Activated T-cell treated with anti-CD3 and anti-CD28 coated beads for 4 hours (primary cell): ENCODE results near the gene FGF14.
"Not testable (repeated sequence)": the region's sequence is repeated elsewhere in the genome, so short reads cannot be mapped to it uniquely, and the experiment has no call there.

Source experiments
- DNase-seq: peaks from one replicate; pipeline ENCODE4 v3.0.0-alpha.2; 2020

The FGF14 gene

DNA sequence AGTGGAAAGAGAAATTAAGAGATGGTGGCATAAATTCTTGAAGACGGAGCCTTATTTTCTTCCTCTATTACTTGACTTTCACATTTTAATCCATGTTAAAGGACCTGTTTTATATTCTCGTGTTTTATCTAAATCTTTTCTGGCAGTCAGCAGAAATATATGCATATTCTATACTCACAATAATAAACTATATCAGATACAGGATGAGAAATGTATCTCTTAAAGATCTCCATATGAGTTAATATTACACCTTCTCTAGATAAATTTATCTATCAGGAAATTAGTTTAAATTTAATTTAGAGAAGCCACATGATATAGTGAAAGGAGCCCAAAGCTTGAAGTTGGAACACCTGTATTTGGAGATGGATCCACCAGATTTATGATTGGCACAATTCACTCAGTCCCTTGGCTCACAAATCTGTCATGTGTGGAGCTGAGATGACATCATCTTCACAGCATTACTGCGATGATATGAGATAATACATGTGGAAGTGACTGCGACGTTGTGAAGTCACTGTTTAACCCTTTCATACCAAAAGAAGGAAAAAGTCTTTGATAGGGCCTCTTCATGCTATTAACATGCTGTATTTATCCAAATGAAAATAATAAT is 216.4 kb downstream of the FGF14 start:
- no peak for DNase-seq

DNA sequence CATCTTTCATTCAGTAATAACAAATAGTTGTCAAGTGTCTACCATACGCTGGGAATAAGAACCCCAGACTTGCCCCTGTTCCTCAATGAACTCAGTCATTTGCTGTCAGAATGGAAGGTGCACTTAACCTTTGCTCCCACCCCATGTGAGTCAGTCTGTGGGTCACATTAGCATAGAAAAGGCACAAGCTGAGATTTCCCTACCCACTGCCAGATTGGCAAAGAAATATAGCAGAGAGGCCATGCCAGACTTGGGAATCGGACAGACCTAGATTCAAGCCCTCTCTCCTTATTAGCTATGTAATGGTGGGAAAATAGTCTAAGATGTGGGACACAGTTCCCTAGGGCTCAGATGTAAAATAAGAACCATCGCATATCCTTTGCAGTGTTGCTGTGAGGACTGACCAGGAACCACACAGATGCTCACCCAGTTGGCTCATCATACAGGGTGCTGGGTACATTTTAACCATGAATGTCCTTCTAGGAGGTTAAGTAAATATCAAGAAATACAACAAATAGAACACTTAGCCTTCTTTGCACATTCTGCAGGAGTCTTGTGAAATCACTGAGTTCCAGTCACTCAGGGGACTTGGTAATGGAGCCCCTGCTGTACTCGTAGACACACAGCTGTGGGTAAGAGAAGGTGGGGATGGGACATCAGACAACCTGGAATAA is 218.2 kb downstream of the FGF14 start:
- no peak for DNase-seq

DNA sequence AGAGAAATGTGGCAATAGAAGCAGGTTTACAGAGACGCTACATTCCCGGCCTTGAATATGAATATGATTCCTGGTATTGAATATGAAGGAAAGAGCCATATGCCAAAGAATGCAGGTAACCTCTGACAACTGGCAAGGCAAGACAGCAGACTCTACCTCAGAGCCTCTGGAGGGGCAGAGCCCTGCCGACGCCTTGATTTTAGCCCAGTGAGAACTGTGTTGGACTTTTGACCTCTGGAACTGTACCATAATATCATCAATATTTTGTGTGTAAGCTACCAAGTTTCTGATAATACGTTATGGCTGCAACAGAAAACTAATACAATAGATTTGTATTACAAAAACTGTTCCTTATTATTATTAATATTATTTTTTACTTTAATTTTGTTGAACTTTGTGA is 219.7 kb downstream of the FGF14 start:
- no peak for DNase-seq

DNA sequence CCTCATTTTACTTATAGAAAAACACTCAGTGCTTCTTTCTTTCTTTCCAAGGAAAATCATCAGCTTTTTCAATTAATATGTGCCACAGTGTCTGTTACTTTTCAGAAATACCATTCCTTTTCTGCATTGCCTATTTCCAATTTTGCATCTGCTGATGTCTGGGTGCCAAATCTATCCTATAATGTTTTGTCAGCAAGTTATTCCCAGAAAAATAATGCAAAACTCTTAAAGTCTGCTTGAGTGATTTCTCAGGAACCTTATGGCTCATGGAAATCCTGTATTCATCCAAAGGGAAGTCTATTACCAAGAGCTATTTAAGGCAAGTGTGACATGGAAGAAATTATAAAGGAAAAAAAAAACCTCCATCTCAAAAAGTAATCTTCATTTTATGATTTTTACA is 224.4 kb downstream of the FGF14 start:
- no peak for DNase-seq

DNA sequence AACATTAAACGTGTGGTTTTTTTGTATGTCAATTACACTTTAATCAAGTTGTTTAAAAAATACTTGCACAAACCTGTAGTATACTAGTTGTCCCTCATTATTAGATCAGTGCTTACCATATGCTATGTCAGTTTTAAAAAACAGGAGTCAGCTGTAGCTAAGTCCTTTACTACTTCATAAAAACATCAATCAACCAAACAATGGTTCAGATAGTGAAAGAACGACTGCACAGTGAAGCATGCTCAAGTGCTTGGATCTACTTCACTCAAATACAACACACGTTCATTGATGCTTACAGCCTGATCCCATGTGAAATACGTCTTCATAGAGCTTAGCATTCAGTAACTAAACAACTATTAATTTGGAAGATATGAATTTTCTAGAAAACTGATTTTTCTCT is 225.0 kb downstream of the FGF14 start:
- no peak for DNase-seq

DNA sequence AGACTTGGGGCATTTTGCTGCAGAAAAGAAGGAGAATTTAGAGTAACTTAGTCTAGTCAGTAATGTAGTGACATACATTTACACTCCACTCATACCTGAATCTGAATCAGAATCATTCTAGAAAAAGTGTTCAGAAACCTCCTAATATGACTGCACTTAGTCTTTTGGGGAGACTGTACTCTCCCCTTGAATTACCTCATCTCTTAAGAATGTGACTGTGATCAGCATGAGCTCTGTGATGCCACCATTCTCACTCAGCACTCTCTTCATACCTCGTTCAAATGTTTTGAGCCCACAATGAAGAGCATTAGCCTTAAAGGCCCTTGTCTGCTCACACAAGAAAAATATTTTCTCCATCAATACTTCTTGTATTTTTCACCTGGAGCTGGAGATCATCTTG is 229.4 kb downstream of the FGF14 start:
- DNase-seq = no peak

DNA sequence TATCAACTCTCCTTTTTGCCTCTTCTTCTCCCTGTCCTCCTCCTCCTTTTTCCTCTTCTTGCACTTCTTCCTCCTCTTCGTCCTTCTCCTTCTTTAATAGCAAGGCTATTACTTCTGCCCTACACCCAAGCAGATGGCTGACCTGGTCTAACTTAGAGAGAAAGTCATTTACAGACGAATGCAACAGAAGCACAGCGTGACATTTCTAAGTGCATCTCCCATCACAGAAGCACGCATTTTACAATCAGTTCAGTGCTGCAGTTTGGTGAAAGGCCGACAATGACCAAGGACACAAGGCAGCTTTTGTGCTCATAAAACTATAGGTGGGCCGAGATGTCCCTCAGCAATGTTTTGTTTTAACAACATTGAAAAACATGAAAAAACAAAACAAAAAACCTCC is 231.5 kb downstream of the FGF14 start:
- DNase-seq = no peak

DNA sequence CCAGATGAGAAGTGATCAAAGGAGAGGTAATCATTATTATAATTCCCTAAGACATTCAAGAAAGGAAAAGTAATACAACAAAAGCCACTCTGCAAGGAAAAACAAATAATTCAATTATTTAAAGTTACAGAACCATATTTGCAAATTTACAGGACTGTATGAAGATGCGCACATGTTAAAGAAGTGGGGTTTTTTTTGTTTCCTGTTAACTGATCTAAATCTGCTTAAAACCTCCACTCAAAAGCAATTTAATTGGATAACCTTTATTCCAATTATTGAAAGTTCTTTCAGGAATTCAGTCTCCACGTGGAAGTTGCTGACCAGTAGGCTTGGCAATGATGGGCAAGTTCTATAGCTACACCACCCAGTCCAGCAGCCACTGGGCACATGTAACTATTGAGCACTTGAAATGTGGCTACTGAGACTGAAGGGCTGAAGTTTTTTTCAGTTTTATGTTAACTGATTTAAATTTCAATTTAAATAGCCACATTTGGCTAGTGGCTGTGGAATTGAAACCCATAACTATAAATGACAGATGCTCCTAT is 232.3 kb downstream of the FGF14 start:
- DNase-seq = no peak

DNA sequence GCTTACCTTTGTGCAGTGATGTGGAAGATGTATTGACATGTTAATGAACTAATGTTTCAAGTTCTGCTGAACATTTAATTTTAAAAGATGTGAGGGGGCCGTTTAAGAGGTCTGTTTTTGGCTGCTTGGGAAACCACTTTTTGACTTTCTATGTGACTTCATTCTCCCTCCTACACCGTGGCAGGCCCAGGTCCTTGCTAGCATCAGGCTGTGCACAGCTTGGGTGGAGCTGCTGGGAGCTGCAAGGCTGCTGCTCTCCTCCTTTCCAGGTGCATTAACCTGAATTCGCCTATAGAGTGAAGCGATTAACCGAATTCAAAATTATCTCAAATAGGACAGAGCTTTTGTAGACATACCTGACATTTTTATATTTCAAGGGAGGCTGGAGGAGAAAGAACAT is 249.1 kb downstream of the FGF14 start:
- no peak for DNase-seq

DNA sequence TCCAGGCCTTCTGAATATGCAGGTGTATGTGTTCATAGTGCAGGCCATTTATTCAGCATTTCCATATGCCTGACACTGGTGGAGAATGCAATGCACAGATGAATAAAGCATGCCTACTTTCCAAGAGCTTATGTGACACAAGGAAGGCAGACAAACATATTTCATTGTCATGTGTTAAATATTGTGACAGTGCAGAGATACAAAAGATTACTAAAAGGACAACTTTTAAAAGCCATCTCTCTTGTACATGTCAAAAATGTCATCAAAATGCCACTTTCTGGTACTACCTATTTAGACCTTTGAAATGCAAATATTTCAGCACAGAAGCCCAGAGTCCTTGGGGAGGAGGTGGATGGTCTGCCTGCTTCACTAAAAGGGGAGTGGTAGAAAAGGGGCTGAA is 254.5 kb downstream of the FGF14 start:
- DNase-seq = no peak

DNA sequence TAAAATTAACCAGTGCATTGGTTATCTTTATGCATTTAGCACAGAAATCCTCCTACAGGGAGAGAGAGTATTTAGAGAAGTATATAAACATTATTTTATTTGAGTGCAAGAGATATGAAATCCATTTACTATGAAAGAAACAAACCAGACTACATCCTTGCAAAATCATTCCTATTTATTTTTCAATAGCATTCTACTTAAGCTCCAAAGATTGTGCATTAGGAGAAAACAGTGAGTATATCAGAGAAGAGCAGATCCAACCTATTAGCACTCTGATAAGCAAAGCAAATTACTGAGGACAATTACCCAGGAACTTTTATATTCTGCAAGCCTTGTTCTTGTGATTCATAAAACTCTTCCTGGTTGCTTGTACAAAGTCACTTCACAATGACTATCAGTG is 256.1 kb downstream of the FGF14 start:
- DNase-seq = no peak

DNA sequence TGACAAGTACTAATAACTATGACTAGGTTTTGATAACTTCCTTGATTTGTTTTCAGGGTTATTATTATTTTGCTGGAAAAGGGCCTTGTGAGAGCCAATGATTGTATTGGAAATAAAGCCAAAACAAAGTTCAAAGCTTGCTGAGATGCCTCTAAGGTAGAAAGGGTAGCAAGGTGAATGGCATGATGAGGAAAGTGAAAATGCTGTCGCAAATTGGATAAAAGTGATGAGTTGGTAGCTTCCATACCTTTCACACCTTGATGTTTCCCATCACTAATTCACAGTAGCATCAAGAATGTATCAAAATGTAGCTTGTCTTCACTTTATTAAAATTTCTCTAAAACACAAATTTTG is 259.4 kb downstream of the FGF14 start:
- no peak for DNase-seq

DNA sequence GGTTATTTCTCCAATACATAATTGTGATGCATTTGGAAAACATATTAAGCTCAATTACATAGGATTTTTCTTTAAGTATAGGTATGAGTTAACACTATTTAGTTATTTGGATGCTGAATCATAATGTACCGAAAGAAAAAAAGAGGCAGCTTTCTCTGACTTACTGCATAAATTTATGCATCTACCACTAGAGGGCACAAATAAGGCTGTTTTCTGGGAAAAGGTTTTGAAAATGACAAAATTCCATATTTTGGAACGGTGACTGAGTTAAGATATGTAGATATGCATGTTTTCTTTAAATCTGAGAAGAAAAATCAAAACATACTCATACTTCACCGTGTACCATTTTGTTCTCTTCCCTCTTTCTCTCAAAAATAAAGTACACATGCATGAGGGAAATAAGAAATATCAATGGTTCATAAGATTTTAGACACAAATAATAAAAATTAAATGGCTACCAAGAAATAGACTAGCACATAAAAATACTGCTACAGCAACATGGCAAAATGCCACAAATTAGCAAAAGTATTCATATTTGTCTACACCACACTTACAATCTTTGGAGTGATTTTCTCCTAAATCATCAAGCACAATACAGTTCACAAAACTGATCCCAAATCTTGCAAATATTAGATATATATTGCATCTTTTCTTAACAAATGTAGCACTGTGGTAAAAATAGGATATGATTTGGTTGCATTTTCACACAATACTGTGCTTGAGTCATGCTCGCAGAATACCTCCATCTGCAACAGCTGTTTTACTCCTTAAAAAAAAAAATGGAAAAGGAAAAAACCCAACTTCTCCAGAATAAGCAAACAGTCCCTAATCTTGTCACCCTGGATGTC is 260.0 kb downstream of the FGF14 start:
- no peak for DNase-seq

DNA sequence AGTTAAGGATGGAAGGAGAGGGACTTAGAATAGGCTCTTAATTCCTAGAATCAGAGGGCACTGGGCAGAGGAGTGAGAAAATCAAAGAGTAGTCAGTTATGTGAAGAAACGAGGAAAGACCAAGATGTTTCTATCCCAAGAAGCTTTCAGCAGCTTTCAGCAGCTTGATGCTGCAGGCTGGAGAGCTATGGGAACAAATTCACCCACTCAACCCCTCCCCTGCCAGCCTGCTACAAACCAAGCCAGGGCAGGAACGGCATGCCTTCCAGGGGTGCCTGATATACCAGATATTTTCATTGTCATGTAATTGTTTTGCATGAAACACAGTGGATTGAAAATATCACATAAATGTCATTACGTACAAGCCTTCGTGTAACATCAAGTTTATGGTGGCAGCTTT is 262.2 kb downstream of the FGF14 start:
- no peak for DNase-seq

DNA sequence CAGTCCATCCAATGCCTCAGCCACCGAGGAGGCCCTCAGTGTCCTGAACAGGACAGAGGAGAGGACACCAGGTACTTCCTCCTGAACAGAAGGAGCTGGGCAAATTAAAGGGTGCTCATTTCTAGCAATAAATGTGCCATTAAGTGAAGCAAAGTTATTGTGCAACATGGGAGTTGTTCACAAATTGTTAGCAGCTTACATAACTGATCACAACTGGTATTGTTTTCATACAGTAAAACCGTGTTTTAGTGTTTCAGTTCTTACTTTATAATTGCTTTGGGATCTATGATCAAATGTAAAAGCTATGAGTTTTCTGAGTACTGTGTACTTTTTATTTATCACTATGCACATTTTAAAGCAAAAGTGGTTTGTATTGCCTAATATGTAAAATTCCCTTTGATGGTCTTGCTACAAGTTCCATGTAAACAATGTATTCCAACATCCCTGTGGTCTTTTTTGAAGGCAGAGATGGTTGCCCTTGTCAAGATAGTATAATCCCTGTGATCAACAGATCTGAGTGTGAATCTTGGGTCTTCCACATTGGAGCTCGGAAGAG is 263.1 kb downstream of the FGF14 start:
- DNase-seq = no peak

DNA sequence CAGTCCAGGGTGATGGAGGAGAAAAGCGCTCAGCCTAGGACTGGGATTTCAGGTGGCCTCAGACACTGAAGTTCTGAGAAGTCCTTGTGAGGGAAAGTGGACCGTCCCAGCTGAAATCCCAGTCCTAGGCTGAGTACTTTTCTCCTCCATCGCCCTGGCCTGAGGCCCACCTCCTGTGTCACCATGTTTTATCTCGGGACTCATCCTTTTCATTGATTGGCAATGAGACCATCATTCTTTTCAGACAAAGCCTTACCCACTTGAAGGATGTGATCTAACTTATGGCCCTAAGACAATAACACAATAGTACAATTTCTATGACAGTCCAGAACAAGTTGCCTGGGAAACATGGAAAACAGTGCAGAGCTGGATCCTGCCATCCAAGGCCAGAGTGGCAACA is 263.9 kb downstream of the FGF14 start:
- DNase-seq = not testable (repeated sequence)

DNA sequence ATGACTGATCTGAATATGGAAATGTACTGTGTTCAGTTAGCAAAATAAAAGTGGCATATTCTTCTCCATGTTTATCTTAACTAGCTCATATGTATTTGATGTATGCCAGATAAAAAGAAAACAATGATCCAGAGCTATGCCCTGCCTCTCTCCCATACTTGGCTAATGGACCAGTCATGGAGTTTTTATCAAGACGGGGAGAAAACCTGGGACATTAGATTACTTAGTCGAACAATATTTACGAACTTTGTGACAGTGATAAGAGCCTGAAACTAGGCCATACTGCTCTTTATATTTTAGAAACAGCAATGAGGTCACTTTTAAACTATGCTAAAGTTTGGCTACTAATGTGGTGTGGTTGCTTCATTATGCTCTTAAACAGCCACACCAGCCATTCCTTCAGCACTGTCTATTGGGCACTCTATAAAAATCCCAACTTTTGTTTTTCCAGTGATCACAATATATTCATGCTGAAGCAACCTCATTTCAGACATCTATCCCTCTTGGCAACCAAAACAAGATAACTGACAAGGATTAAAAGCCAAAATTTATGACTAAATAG is 265.0 kb downstream of the FGF14 start:
- DNase-seq = no peak

DNA sequence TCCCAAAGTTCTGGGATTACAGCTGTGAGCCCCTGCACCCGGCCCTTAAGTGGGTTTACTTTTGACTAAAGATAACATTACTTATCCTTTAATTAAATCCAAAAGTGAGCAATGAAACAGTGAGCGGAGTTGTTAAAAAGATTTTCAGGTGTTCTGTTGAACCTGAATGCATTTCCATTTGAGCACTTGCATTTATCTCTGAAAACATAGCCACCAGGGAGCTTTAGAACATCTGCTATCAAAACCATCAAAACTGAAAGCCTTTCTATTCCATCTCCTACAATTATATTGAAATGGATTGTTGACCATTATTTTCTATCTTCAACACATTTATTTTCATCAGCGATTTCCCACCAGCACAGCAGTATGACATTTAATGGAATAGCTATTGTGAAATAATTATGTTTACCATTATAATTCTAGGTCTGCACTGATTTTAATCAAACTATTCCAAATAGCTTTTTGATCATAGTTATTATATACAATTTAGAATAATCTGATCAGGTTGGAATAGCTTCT is 269.0 kb downstream of the FGF14 start:
- DNase-seq = no peak

DNA sequence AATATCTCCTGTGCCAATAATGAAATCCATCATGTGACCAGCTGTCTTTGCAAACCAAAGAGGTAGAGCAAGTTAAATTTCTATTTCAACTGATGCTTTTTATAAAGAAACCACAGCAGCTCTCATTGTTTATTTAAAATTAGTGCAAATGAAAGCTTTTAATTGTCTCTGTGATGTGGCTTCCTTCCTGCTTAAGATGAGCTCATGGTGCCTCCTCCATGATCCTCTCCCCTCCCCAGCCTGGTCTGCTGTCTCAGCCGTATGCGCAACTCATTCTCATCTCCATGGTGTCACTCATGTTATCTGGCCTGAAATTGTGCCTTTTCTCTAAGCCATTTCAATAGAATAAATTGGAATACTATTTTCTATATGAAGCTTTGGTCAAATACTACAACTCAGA is 270.6 kb downstream of the FGF14 start:
- no peak for DNase-seq

DNA sequence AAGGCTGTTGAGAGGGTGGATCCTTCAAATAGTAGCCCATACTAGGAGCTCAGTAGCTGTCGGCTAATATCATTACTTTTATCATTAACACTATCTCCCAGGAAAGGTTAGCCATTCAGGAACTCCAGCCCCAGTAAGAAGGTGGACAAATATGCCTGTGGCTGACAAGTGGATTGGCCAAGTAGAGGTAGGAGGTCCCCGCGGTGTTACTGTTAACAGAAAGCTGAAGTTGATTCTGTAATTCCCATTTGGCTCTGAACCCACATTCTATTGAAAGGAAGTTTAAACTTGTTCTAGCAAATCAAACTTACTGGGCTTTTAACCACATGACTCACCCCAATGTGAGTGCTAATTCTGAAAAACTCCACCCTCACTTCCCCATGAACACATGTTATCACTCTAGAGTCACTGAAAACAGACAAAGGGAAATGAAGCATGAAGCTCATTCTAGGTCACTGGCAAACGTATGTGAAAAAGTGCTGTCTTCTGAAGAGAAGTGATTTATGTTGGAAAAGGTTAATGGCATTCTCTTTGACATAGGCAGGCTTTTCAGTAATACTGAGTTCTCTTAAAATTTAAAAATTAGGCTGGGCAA is 273.5 kb downstream of the FGF14 start:
- DNase-seq = no peak

DNA sequence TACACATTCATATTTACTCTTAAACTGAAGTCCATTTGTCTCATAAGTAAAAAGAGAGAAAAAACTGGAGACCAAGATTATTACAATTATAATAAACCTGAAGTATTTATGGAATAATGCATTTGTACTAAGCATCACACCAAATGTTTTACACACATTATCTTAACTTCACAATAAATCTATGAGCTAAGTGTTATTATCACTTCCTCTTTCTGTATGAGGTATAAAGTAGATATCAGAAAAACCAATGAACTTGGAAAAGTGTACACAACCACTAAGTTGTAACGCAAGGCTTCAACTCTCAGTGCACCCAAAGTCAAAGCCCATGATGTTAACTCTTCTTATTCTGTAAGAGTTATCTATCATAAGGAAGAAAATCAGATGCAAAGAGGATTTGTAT is 274.7 kb downstream of the FGF14 start:
- DNase-seq = no peak

DNA sequence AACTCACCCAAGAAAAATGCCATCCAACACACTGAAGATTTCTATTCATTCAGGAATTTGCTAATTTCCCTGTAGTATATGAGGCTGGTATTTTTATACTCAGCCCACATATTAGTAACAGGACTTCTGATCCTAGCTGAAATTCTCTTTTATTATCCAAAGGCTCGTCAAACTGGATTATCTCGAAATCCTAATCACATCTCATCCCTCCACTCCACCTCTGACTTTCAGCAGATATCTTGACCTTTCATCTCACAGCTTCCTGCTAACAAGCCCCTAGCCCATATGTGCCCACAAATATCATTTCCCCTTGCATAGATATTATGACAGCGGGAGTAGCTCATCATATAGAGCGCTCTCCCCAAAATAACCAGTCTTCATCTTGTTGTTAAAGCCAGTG is 279.7 kb downstream of the FGF14 start:
- no peak for DNase-seq
